Progenitor cell of endocrine pancreas (in vitro differentiated cells): Measurements from ENCODE around the gene COL1A2. TPM values are rescaled to one million over a fixed set of nuclear protein-coding genes. Genes with fewer than 3 reads are reported as not detected.
A peak's percentile ranks its signal among the peaks of the same experiment; 100 is the strongest.

ENCODE experiments used
- DNase-seq: peaks from one replicate; pipeline ENCODE4 v3.0.0; 2021; ENCODE audit warnings: low spot score; ENCODE audit not compliant: unreplicated experiment
- H3K27ac Mint-ChIP-seq: 2 replicates; pipeline ENCODE4 v1.8.0; 2021; ENCODE audit warnings: mild to moderate bottlenecking, moderate library complexity, mixed read lengths
- H3K27me3 Mint-ChIP-seq: 2 replicates; pipeline ENCODE4 v1.8.0; 2021; ENCODE audit warnings: mixed read lengths
- H3K36me3 Mint-ChIP-seq: 2 replicates; pipeline ENCODE4 v1.8.0; 2022; ENCODE audit warnings: mixed read lengths; ENCODE audit not compliant: insufficient read depth
- H3K4me1 Mint-ChIP-seq: 2 replicates; pipeline ENCODE4 v1.8.0; 2021; ENCODE audit warnings: low read depth, mixed read lengths
- H3K4me3 Mint-ChIP-seq: 2 replicates; pipeline ENCODE4 v1.8.0; 2021; ENCODE audit warnings: low read depth, mild to moderate bottlenecking, moderate library complexity, mixed read lengths
- H3K9me3 Mint-ChIP-seq: 2 replicates; pipeline ENCODE4 v1.8.0; 2021; ENCODE audit warnings: low read depth, mixed read lengths
- CTCF ChIP-seq: fragments of 200-600 bp; sonication (generic); IDR thresholded peaks from one replicate; pipeline ENCODE4 v1.5.0; 2021; ENCODE audit warnings: antibody characterized with exemption, mild to moderate bottlenecking; ENCODE audit not compliant: unreplicated experiment
- total RNA-seq: library from RNA; stranded (reverse); gene quantifications from 2 replicates; pipeline ENCODE4 v1.2.1, GENCODE V29; 2021

The COL1A2 gene
- total RNA-seq, 1 donor from 2014 or later = 14.8 TPM

GRCh38 chr7:94442639-94443038 lies 47.9 kb downstream of the COL1A2 start:
- DNase-seq = no peak
- H3K4me1 Mint-ChIP-seq = peaks cover 28% of the 10 kb centered on the region
- no peak overlapping the region for H3K27ac Mint-ChIP-seq
- no peaks in the 10 kb centered on the region for H3K36me3 Mint-ChIP-seq
- no peak for TF ChIP-seq CTCF
- H3K9me3 Mint-ChIP-seq = no peaks in the 10 kb centered on the region
- H3K27me3 Mint-ChIP-seq = no peaks in the 10 kb centered on the region
- no peak overlapping the region for H3K4me3 Mint-ChIP-seq

- H3K4me3 Mint-ChIP-seq = no peak overlapping the region
- no peak overlapping the region for H3K27ac Mint-ChIP-seq
- no peaks in the 10 kb centered on the region for H3K9me3 Mint-ChIP-seq
- DNase-seq = no peak
- no peaks in the 10 kb centered on the region for H3K36me3 Mint-ChIP-seq
- no peaks in the 10 kb centered on the region for H3K27me3 Mint-ChIP-seq
- no peak for TF ChIP-seq CTCF
- peaks cover 33% of the 10 kb centered on the region for H3K4me1 Mint-ChIP-seq
Measured at GRCh38 chr7:94444813-94445212, 50.1 kb downstream of the COL1A2 start.

GRCh38 chr7:94445696-94446194 lies 51.0 kb downstream of the COL1A2 start:
- Mint-ChIP-seq H3K27me3 (no peaks in the 10 kb centered on the region), H3K27ac (peak overlapping the region; percentile 90), H3K4me3 (peak overlapping the region; percentile 24), H3K9me3 (no peaks in the 10 kb centered on the region), H3K4me1 (peaks cover 27% of the 10 kb centered on the region), H3K36me3 (no peaks in the 10 kb centered on the region)
- no peak for DNase-seq
- no peak for TF ChIP-seq CTCF

GRCh38 chr7:94446308-94446707 lies 51.6 kb downstream of the COL1A2 start:
- H3K27ac Mint-ChIP-seq = no peak overlapping the region
- no peak for TF ChIP-seq CTCF
- no peak overlapping the region for H3K4me3 Mint-ChIP-seq
- no peaks in the 10 kb centered on the region for H3K36me3 Mint-ChIP-seq
- no peaks in the 10 kb centered on the region for H3K9me3 Mint-ChIP-seq
- no peaks in the 10 kb centered on the region for H3K27me3 Mint-ChIP-seq
- H3K4me1 Mint-ChIP-seq = peaks cover 24% of the 10 kb centered on the region
- DNase-seq = no peak

GRCh38 chr7:94449151-94449725 lies 54.5 kb downstream of the COL1A2 start:
- Mint-ChIP-seq H3K4me3 (no peak overlapping the region), H3K9me3 (no peaks in the 10 kb centered on the region), H3K27ac (no peak overlapping the region), H3K36me3 (no peaks in the 10 kb centered on the region), H3K27me3 (no peaks in the 10 kb centered on the region), H3K4me1 (peaks cover 30% of the 10 kb centered on the region)
- TF ChIP-seq CTCF = peak; percentile 60
- DNase-seq = no peak
